ENCODE measurements around the gene TENT4B. TPM values are rescaled to one million over a fixed set of nuclear protein-coding genes. Genes with fewer than 3 reads are reported as not detected.

TENT4B gene
- total and polyA plus RNA-seq, 5 donors from 2014 or later = 3.5 to 19.7 (median 3.6) TPM

DNA sequence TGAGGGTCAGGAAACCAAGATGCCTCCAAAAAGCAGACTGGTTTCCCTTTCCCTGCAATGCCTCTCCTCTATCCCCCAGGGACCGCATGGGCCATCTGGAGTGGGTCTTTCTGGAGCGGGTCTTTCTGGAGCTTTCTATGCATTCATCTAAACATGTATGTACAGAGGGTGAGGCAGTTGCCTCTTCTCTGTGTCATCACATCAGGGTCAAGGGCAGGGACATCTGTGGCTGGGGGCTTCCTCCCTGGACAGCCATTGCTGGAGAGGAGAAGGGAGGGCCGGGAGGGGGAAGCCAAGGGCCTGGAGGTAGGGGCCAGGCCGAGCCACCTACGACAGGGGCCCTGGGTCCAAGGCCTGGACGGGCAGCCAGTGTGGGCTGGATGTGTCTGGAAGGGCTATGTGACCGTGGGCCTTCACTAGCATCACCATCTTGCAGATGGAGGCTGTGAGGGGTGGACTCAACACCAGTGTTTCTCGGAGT, 114.1 kb downstream of the TENT4B start:
- H3K4me3 Mint-ChIP-seq = peak overlapping the region; percentile 95 to 98 (median 98)
- Histone ChIP-seq H3K9me3 (ENCODE audit: control insufficient read depth in 2 of 2, low read length in 2 of 2) (no peaks in the 10 kb centered on the region), H3K4me1 (ENCODE audit: control insufficient read depth, insufficient read depth, low read length, poor library complexity, severe bottlenecking) (peaks cover 76% of the 10 kb centered on the region), H3K36me3 (ENCODE audit: control insufficient read depth, insufficient read depth, low read length) (no peaks in the 10 kb centered on the region), H3K4me3 (ENCODE audit: low read depth, low read length) (peak overlapping the region; percentile 98), H3K27me3 (ENCODE audit: control insufficient read depth, insufficient read depth, low read length) (no peaks in the 10 kb centered on the region), H3K27ac (ENCODE audit: insufficient read depth, low read length, poor library complexity, severe bottlenecking) (peak overlapping the region; percentile 87)
- peak in 1 of 3 donors; percentile 18 for DNase-seq
- peaks cover 14% of the 10 kb centered on the region for H3K36me3 Mint-ChIP-seq
- H3K27ac Mint-ChIP-seq = peak overlapping the region; percentile 87 to 97 (median 95)
- H3K4me1 Mint-ChIP-seq = peaks cover 17 to 76% (median 45%) of the 10 kb centered on the region in 4 donors
- ATAC-seq (ENCODE audit: low read depth in 2 of 2) = no peak
- H3K27me3 Mint-ChIP-seq = no peaks in the 10 kb centered on the region
- H3K9me3 Mint-ChIP-seq = no peaks in the 10 kb centered on the region

DNA sequence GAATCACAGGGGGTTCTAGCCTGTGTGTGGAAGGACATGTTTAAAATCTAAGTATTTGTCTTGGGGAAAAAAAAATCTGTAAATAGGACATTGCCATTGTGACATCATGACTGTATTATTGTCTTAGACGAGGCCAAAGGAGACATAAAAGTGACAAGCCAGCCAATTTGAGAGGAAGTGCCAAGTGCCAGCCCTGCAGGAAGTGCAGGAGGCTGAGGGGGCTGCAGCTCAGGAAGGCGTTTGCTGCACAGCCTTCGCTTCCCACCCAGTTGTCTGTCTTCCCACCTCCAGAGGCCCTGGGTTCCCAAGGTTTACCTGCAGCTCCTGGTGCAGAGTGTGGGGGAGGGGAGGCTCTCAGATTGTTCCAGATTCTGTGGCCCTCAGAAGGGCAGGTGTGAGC, 114.5 kb downstream of the TENT4B start:
- ATAC-seq (ENCODE audit: low read depth in 2 of 2) (peak in 1 of 2 donors; percentile 17), DNase-seq (peak; percentile 18 to 76 (median 36))
- peak overlapping the region; percentile 95 to 98 (median 98) for H3K4me3 Mint-ChIP-seq
- no peaks in the 10 kb centered on the region for H3K9me3 Mint-ChIP-seq
- peaks cover 17 to 81% (median 50%) of the 10 kb centered on the region in 4 donors for H3K4me1 Mint-ChIP-seq
- H3K9me3 ChIP-seq (ENCODE audit: control insufficient read depth in 2 of 2, low read length in 2 of 2) = no peaks in the 10 kb centered on the region
- H3K4me1 ChIP-seq (ENCODE audit: control insufficient read depth, insufficient read depth, low read length, poor library complexity, severe bottlenecking) = peaks cover 81% of the 10 kb centered on the region
- H3K36me3 ChIP-seq (ENCODE audit: control insufficient read depth, insufficient read depth, low read length) = no peaks in the 10 kb centered on the region
- no peaks in the 10 kb centered on the region for H3K27me3 ChIP-seq (ENCODE audit: control insufficient read depth, insufficient read depth, low read length)
- H3K36me3 Mint-ChIP-seq = peaks cover 19% of the 10 kb centered on the region
- peak overlapping the region; percentile 87 to 97 (median 95) for H3K27ac Mint-ChIP-seq
- peak overlapping the region; percentile 98 for H3K4me3 ChIP-seq (ENCODE audit: low read depth, low read length)
- peak overlapping the region; percentile 87 for H3K27ac ChIP-seq (ENCODE audit: insufficient read depth, low read length, poor library complexity, severe bottlenecking)
- H3K27me3 Mint-ChIP-seq = no peaks in the 10 kb centered on the region

DNA sequence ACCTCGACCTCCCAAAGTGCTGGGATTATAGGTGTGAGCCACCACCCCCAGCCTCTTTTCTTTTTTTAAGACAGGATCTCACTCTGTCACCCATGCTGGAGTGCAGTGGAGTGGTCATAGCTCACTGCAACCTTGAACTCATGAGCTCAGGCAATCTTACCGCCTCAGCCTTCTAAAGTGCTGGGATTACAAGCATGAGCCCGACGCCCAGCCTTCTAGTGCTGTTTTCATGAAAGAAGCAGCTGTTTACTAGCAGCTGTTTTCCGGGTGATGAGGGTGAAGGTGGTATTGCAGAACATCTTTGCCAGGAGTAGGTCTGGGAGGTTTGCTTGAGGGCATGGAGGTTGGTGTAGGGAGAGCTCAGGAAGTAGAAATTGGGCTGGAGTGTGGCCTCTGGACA, 115.2 kb downstream of the TENT4B start:
- Mint-ChIP-seq H3K27me3 (no peaks in the 10 kb centered on the region), H3K9me3 (no peaks in the 10 kb centered on the region)

DNA sequence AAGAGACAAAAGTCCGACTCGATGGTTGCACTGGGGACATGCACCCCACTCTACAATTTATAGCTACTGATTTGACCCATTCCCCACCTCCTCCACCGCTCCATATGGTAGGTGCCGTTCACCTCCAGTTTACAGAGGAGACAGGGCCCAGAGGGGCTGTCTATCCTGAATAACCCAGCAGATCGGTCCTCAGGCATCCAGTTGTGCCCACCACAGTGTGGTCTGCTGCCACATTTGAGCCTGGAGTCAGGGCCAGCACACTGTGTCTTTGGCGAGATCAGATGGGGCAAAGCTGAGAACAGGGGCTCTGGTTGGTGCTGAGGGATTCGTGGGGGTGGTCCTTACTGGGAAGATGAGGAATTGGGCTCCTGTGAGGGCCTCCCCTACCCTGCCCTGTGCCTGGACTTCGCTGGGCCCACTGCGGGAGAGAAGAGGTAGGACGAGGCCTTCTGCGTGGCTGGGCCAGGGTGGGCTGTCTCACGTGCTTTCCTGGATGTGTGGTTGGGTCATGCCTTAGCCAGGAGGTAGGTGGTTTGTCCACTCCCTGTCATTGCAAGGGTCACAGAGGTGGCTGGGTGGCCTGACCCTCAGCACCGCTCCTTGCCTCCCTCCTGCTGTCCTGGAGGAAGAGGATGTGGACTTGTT, 116.1 kb downstream of the TENT4B start:
- H3K4me3 Mint-ChIP-seq = peak overlapping the region; percentile 91 to 98 (median 96)
- H3K36me3 Mint-ChIP-seq = peaks cover 24% of the 10 kb centered on the region
- Histone ChIP-seq H3K9me3 (ENCODE audit: control insufficient read depth in 2 of 2, low read length in 2 of 2) (no peaks in the 10 kb centered on the region), H3K27ac (ENCODE audit: insufficient read depth, low read length, poor library complexity, severe bottlenecking) (peak overlapping the region; percentile 87), H3K4me1 (ENCODE audit: control insufficient read depth, insufficient read depth, low read length, poor library complexity, severe bottlenecking) (peaks cover 96% of the 10 kb centered on the region), H3K4me3 (ENCODE audit: low read depth, low read length) (peak overlapping the region; percentile 30), H3K27me3 (ENCODE audit: control insufficient read depth, insufficient read depth, low read length) (no peaks in the 10 kb centered on the region), H3K36me3 (ENCODE audit: control insufficient read depth, insufficient read depth, low read length) (no peaks in the 10 kb centered on the region)
- peak overlapping the region; percentile 87 to 100 (median 99) for H3K27ac Mint-ChIP-seq
- H3K9me3 Mint-ChIP-seq = no peaks in the 10 kb centered on the region
- H3K27me3 Mint-ChIP-seq = no peaks in the 10 kb centered on the region
- H3K4me1 Mint-ChIP-seq = peaks cover 16 to 91% (median 59%) of the 10 kb centered on the region in 4 donors
- ATAC-seq (ENCODE audit: low read depth in 2 of 2) = no peak
- DNase-seq = no peak

More for the DNA sequence above, 115.2 kb downstream of the TENT4B start:
- Histone ChIP-seq H3K9me3 (ENCODE audit: control insufficient read depth in 2 of 2, low read length in 2 of 2) (no peaks in the 10 kb centered on the region), H3K4me3 (ENCODE audit: low read depth, low read length) (peak overlapping the region; percentile 98), H3K36me3 (ENCODE audit: control insufficient read depth, insufficient read depth, low read length) (no peaks in the 10 kb centered on the region), H3K4me1 (ENCODE audit: control insufficient read depth, insufficient read depth, low read length, poor library complexity, severe bottlenecking) (peaks cover 88% of the 10 kb centered on the region), H3K27ac (ENCODE audit: insufficient read depth, low read length, poor library complexity, severe bottlenecking) (peak overlapping the region; percentile 87), H3K27me3 (ENCODE audit: control insufficient read depth, insufficient read depth, low read length) (no peaks in the 10 kb centered on the region)
- H3K27ac Mint-ChIP-seq = peak overlapping the region; percentile 87 to 100 (median 93)
- peak in 1 of 3 donors; percentile 46 for DNase-seq
- no peak for ATAC-seq (ENCODE audit: low read depth in 2 of 2)
- peaks cover 23% of the 10 kb centered on the region for H3K36me3 Mint-ChIP-seq
- H3K4me1 Mint-ChIP-seq = peaks cover 17 to 88% (median 55%) of the 10 kb centered on the region in 4 donors
- H3K4me3 Mint-ChIP-seq = peak overlapping the region; percentile 91 to 98 (median 96)

DNA sequence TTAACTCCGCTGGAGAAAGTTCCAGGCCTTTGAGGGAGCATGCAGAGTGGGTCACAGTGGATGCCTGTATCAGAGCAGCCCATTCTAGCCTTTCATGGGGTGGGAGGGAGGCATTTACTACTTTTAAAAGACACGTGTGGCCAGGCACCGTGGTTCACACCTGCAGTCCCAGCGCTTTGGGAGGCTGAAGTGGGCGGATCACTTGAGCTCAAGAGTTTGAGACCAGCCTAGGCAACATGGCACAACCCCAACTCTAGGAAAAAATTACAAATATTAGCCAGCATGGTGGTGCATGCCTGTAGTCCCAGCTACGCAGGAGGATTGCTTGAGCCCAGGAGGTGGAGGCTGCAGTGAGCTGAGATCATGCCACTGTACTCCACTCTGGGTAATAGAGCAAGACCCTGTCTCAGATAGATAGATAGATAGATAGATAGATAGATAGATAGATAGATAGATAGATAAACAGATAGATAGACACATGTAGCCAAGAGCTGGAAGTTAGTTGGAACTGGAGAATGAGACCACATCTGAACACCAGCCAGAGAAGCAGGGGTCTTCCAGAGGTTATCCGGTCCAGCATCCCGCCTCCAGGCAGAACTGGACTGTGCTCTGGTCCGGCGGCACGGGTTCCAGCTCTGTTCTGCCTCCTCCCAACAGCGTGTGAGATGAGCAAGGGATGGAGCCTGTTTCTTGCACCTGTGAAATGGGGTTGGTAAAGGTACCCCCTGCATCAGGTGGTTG, 116.8 kb downstream of the TENT4B start:
- no peaks in the 10 kb centered on the region for H3K27me3 ChIP-seq (ENCODE audit: control insufficient read depth, insufficient read depth, low read length)
- peak overlapping the region; percentile 30 for H3K4me3 ChIP-seq (ENCODE audit: low read depth, low read length)
- H3K36me3 Mint-ChIP-seq = peaks cover 24% of the 10 kb centered on the region
- peak overlapping the region; percentile 40 to 99 (median 86) for H3K27ac Mint-ChIP-seq
- H3K27me3 Mint-ChIP-seq = no peaks in the 10 kb centered on the region
- peaks cover 98% of the 10 kb centered on the region for H3K4me1 ChIP-seq (ENCODE audit: control insufficient read depth, insufficient read depth, low read length, poor library complexity, severe bottlenecking)
- no peak for ATAC-seq (ENCODE audit: low read depth in 2 of 2)
- H3K27ac ChIP-seq (ENCODE audit: insufficient read depth, low read length, poor library complexity, severe bottlenecking) = peak overlapping the region; percentile 87
- no peaks in the 10 kb centered on the region for H3K9me3 ChIP-seq (ENCODE audit: control insufficient read depth in 2 of 2, low read length in 2 of 2)
- no peaks in the 10 kb centered on the region for H3K36me3 ChIP-seq (ENCODE audit: control insufficient read depth, insufficient read depth, low read length)
- peaks cover 11 to 92% (median 56%) of the 10 kb centered on the region in 4 donors for H3K4me1 Mint-ChIP-seq
- no peaks in the 10 kb centered on the region for H3K9me3 Mint-ChIP-seq
- peak overlapping the region; percentile 91 to 98 (median 96) for H3K4me3 Mint-ChIP-seq
- no peak for DNase-seq

DNA sequence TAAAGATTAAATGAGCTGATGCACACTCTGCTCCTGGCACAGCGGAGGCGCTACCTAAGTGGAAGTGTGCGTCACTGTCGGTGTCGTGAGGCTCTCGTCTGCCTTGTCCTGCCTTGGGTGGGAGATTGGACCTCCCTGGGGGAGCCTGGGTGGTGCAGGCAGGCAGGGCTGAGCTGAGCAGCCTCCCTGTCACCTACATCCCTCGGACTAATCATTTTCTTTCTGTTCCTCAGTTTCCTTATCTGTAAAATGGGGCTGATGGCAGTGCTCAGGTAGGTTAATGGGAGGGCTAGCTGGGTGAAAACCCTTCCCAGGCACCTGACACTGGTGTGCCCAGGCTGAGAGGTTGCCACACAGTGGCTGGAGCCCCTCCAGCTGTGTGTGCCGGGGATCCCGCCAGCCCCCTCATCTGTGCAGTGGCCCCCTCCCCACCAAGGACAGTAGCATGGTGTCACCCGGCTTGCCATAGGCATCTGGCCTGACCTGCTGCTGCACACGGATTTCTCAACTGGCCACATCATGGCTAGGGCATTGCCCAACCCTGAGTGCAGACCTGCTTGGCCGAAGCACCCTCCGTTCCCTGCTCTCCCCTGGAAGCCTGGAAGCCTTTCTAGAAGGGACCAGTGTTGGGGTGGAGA, 117.5 kb downstream of the TENT4B start:
- H3K9me3 ChIP-seq (ENCODE audit: control insufficient read depth in 2 of 2, low read length in 2 of 2) = no peaks in the 10 kb centered on the region
- no peaks in the 10 kb centered on the region for H3K27me3 Mint-ChIP-seq
- H3K4me3 Mint-ChIP-seq = peak overlapping the region; percentile 75 to 98 (median 96)
- peaks cover 98% of the 10 kb centered on the region for H3K4me1 ChIP-seq (ENCODE audit: control insufficient read depth, insufficient read depth, low read length, poor library complexity, severe bottlenecking)
- no peaks in the 10 kb centered on the region for H3K36me3 ChIP-seq (ENCODE audit: control insufficient read depth, insufficient read depth, low read length)
- H3K4me1 Mint-ChIP-seq = peaks cover 5 to 92% (median 55%) of the 10 kb centered on the region in 4 donors
- peak overlapping the region; percentile 86 to 99 (median 99) for H3K27ac Mint-ChIP-seq
- DNase-seq = no peak
- H3K36me3 Mint-ChIP-seq = peaks cover 24% of the 10 kb centered on the region
- H3K27ac ChIP-seq (ENCODE audit: insufficient read depth, low read length, poor library complexity, severe bottlenecking) = peak overlapping the region; percentile 88
- no peak for ATAC-seq (ENCODE audit: low read depth in 2 of 2)
- H3K4me3 ChIP-seq (ENCODE audit: low read depth, low read length) = no peak overlapping the region
- H3K27me3 ChIP-seq (ENCODE audit: control insufficient read depth, insufficient read depth, low read length) = no peaks in the 10 kb centered on the region
- H3K9me3 Mint-ChIP-seq = no peaks in the 10 kb centered on the region

DNA sequence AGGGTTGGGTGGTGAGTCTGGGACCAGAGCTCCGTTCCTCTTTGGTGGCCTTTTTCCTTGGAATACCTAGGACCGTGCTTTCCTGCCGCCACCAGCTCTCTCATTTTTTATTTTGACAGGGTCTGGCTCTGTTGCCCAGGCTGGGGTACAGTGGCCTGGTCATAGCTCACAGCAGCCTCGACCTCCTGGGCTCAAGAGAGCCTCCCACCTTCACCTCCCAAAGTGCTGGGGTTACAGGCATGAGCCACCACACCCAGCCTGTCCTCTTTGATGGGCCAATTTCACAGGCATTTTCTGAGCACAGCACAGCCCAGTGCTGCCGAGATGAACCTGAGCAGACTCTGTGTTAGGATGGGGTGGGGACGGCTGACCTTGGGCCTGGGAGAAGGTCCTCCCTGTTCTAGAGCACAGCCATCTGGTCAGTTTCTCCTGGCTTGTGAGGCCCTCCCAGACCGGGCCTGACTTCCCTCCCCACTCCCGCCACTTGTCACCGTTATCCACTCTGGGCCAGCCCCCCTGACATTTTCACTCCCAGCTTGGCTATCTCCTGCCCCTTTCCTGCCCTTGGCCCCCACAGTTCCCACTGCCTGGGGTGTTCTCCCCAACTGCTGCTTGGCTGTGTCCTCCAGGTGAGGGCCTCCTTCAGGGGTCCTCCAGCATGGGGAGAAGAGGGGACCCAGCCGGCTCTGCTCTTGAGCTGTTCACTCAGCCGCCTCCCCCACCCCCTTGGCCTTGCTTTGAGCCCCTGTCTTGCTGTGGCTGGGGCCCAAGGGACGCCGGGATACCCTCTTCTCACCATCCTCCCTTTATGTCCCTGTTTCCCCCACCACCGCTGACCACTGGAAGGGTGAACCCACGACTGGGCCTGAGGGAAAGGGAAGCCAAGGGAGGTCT, 118.3 kb downstream of the TENT4B start:
- H3K4me3 ChIP-seq (ENCODE audit: low read depth, low read length) = no peak overlapping the region
- no peaks in the 10 kb centered on the region for H3K27me3 ChIP-seq (ENCODE audit: control insufficient read depth, insufficient read depth, low read length)
- Mint-ChIP-seq H3K27me3 (no peaks in the 10 kb centered on the region), H3K4me3 (peak overlapping the region; percentile 26 to 98 (median 52)), H3K36me3 (peaks cover 24% of the 10 kb centered on the region), H3K4me1 (peaks cover 5 to 92% (median 55%) of the 10 kb centered on the region in 4 donors), H3K27ac (peak overlapping the region; percentile 86 to 99 (median 99)), H3K9me3 (no peaks in the 10 kb centered on the region)
- peak overlapping the region; percentile 88 for H3K27ac ChIP-seq (ENCODE audit: insufficient read depth, low read length, poor library complexity, severe bottlenecking)
- ATAC-seq (ENCODE audit: low read depth in 2 of 2) = no peak
- DNase-seq = no peak
- H3K36me3 ChIP-seq (ENCODE audit: control insufficient read depth, insufficient read depth, low read length) = no peaks in the 10 kb centered on the region
- no peaks in the 10 kb centered on the region for H3K9me3 ChIP-seq (ENCODE audit: control insufficient read depth in 2 of 2, low read length in 2 of 2)
- peaks cover 98% of the 10 kb centered on the region for H3K4me1 ChIP-seq (ENCODE audit: control insufficient read depth, insufficient read depth, low read length, poor library complexity, severe bottlenecking)
